ENCODE measurements around the gene DLG1. TPM values are rescaled to one million over a fixed set of nuclear protein-coding genes. Genes with fewer than 3 reads are reported as not detected.
"Not testable (repeated sequence)": the region's sequence is repeated elsewhere in the genome, so short reads cannot be mapped to it uniquely, and the experiment has no call there.

The DLG1 gene
- total RNA-seq, 1 experiment from 2014 or later: 90.2 TPM

GRCh38 chr3:197035577-197035976 lies 262.8 kb downstream of the DLG1 start:
- H3K4me1 ChIP-seq (ENCODE audit: control insufficient read depth, insufficient read depth, low read length): peaks cover 11% of the 10 kb centered on the region
- peaks cover 4% of the 10 kb centered on the region for H3K27me3 ChIP-seq (ENCODE audit: control insufficient read depth, insufficient read depth, low read length)
- ChIA-PET POLR2A (interaction anchor here (0.6 kb wide), 1 partner anchor 49 kb away, joined by 7 read pairs; no protein-coding TSS in a partner anchor), CTCF (no interaction called here)
- no peaks in the 10 kb centered on the region for H3K36me3 ChIP-seq (ENCODE audit: control insufficient read depth, insufficient read depth, low read length)
- no peak overlapping the region for H3K4me3 ChIP-seq (ENCODE audit: low read depth in 2 of 2, low read length in 2 of 2)
- no TSS peak for BruUV-seq (replicated peaks)
- ATAC-seq: no peak
- intact Hi-C loops (cut with micrococcal nuclease; ENCODE audit: unreplicated experiment): no loop called here
- no peak for DNase-seq (ENCODE audit: low read depth, low spot score)
- TF ChIP-seq CTCF (IDR thresholded peaks at IDR 0.05) (no peak), REST (IDR thresholded peaks at IDR 0.05; ENCODE audit: insufficient read depth in 1 of 2, low read depth in 2 of 2, low read length in 1 of 2) (no peak), TCF7L2 (IDR thresholded peaks at IDR 0.05; ENCODE audit: low read depth, low read length) (no peak), SIN3A (IDR thresholded peaks at IDR 0.05; ENCODE audit: borderline replicate concordance, insufficient read depth, low read depth, low read length) (no peak), POLR2AphosphoS5 (IDR thresholded peaks at IDR 0.05; ENCODE audit: low read depth, low read length) (no peak)
- no peaks in the 10 kb centered on the region for H3K9me3 ChIP-seq (ENCODE audit: control insufficient read depth, insufficient read depth, low read depth, low read length)
- in situ Hi-C loops (cut with HindIII; ENCODE audit: low pct_unique_long_range_greater_than_20kb, low sequenced_read_pairs): no loop called here
- H3K27ac ChIP-seq (ENCODE audit: low read length): no peak overlapping the region

GRCh38 chr3:197034778-197035177 lies 263.6 kb downstream of the DLG1 start:
- BruUV-seq (replicated peaks); H3K36me3 ChIP-seq (ENCODE audit: control insufficient read depth, insufficient read depth, low read length); DNase-seq (ENCODE audit: low read depth, low spot score); intact Hi-C loops (cut with micrococcal nuclease; ENCODE audit: unreplicated experiment); CTCF ChIA-PET; in situ Hi-C loops (cut with HindIII; ENCODE audit: low pct_unique_long_range_greater_than_20kb, low sequenced_read_pairs); ATAC-seq; H3K9me3 ChIP-seq (ENCODE audit: control insufficient read depth, insufficient read depth, low read depth, low read length); H3K27ac ChIP-seq (ENCODE audit: low read length); H3K4me3 ChIP-seq (ENCODE audit: low read depth in 2 of 2, low read length in 2 of 2); H3K27me3 ChIP-seq (ENCODE audit: control insufficient read depth, insufficient read depth, low read length): not testable (repeated sequence)
- POLR2A ChIA-PET: interaction anchor here (0.6 kb wide), 1 partner anchor 10 kb away, joined by 4 read pairs; no protein-coding TSS in a partner anchor
- peaks cover 11% of the 10 kb centered on the region for H3K4me1 ChIP-seq (ENCODE audit: control insufficient read depth, insufficient read depth, low read length)

GRCh38 chr3:197033764-197034163 lies 264.6 kb downstream of the DLG1 start:
- CTCF ChIA-PET; POLR2A ChIA-PET; in situ Hi-C loops (cut with HindIII; ENCODE audit: low pct_unique_long_range_greater_than_20kb, low sequenced_read_pairs); intact Hi-C loops (cut with micrococcal nuclease; ENCODE audit: unreplicated experiment); DNase-seq (ENCODE audit: low read depth, low spot score); ATAC-seq; BruUV-seq (replicated peaks); H3K27me3 ChIP-seq (ENCODE audit: control insufficient read depth, insufficient read depth, low read length); H3K36me3 ChIP-seq (ENCODE audit: control insufficient read depth, insufficient read depth, low read length); H3K9me3 ChIP-seq (ENCODE audit: control insufficient read depth, insufficient read depth, low read depth, low read length); H3K4me3 ChIP-seq (ENCODE audit: low read depth in 2 of 2, low read length in 2 of 2); H3K27ac ChIP-seq (ENCODE audit: low read length): not testable (repeated sequence)
- H3K4me1 ChIP-seq (ENCODE audit: control insufficient read depth, insufficient read depth, low read length): peaks cover 11% of the 10 kb centered on the region
